Middle frontal gyrus (tissue), 1 donor: ENCODE data around the gene DPYSL3.

Experiments
- DNase-seq: peaks from one replicate; pipeline ENCODE4 v3.0.0-alpha.2; 2015; ENCODE audit warnings: low spot score; ENCODE audit errors: extremely low spot score

Gene DPYSL3

DNA sequence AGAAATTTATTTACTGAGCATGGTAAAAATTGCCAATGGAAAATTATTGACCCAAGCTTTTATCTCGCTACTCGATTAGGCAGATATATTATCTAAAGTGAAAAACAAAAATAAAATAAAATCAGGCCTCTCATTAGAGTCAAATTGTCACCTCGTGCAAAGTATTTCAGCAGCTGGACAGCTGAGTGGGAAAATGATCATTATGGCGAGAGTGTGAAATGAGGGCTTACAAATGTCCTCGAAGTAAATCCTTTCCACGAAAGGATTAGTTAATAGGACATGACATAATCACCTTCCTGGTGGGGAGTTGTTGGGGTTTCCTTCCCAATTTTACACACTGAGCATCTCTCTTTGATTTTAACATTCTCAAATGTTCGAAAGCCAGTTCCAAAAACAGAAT lies 5.4 kb upstream of the DPYSL3 start:
- no peak for DNase-seq

DNA sequence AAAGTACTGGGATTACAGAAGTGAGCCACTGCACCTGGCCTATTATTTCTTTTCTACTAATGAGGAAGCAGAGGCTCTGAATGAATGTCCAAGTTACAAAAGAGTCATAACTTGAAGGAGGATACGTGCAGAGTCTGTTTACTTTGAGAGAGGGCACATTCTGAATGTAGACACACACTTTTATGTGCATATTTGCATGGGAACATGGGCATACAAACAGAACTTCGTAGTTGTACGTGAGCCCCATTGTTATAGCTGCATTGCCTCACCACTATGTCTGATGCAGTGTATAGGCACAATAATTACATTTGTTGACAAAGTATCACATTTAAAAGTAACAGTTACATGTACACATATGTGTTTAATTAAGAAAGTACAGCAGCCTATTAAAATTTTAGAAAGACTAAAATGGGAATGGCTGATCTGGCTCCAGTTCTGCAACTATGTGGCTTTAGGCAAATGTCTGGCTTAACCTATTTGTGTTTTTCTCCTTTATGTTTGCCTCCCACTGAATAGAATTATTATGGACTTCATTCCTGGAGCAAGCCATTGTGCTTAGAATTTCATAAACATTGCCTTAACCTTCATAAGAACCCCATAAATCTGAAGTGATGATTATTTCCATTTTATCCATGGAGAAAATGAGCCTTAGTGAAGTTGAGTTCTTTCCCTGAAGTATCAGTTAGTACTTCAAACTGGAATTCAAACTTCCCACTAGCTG lies 3.0 kb upstream of the DPYSL3 start:
- no peak for DNase-seq

- no peak for DNase-seq
These were observed 1.0 kb upstream of the DPYSL3 start for GRCh38 chr5:147510885-147511284.

DNA sequence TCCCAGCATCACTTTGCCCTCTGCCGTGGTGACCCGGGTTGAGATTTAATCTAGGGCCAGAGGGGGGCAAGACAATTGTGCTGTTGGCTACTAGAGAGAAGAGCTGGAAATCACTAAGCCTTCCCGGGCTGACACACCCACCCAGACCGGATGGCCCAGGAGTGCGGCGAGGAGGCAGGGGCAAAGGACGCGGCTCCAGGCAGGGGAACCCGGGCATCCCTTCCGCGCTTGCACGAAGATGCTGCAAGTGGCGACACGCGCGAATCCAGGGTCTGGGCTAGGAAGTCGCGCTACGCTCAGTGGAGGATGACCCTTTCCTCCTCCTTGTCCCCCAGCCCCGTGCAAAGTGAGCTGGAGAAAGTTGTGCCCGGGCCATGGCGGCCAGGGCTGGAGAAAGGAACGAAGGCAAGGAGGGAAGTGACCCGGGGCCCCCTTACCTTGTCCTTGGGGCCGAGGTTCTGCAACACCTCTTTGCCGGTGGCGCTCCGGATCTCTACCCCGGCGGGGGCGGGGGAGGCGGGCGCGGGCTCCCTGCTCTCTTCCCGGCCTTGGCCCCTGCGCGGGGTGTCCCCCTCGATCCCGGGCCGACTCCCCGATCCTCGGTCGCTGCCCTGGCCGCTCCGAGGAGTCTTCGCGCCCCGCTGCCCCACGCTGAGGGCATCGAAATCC lies 693 bp downstream of the DPYSL3 start:
- no peak for DNase-seq

DNA sequence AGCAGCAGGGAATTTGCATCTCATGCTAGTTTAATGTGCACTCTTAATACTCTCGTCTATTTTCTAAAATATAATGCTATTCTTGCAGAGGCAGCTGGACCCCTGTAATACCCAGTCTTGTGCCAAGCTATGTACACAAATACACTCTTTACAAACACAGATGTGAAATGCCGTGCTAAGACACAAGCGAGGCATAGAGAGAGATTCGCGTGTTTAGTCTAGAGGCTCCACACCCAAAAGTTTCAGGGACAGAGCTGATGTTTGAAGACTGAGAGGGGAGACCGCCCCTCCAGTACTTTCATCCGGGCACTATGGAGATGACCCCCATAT lies 1.2 kb downstream of the DPYSL3 start:
- no peak for DNase-seq

DNA sequence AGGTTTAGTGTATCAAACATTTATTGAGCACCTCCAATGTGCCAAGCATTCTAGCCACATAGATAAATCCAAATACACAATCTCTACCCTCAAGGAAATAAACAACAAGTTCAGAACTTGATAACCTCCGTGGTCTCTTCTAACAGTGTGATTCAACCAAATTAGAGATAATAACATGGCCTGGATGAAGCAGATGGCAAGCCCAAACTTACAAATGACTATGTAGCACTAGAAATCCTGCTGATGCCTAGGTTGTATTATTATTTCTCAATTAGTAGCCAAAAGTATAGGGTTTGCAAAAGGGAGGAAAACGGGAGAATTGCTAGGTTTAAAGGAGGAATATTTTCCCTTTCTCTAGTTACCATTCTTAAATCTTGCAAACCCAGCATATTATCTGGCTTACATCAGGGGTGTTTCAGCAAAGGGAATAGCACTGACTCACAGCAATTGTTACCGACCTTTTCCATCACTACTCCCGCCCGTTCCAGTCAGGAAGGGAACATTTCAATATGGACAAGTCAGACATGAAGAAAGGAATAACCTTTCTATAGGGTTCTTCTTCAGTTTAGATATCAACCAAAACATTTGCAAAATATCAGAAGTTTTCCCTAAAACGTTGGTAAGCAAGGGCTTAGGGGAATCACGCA lies 2.3 kb downstream of the DPYSL3 start:
- no peak for DNase-seq

DNA sequence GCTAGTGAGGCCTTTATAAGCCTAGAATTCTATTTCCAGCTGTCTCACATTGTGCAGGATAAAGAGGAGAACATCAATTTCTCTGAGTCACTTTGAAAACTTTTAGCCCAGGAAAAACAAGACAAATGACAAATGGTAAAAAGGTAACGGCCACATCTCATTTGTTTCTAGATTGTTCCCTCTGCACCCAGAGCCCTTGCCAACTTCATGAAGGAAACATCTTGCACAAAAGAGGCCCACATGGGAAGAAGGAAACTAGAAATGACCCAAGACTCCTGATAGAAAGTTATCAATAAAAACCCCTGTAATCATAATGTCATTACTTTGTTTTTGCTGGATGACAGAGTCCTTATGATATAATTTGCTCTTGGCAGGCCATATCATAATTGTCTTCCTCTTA lies 5.3 kb downstream of the DPYSL3 start:
- DNase-seq = no peak

DNA sequence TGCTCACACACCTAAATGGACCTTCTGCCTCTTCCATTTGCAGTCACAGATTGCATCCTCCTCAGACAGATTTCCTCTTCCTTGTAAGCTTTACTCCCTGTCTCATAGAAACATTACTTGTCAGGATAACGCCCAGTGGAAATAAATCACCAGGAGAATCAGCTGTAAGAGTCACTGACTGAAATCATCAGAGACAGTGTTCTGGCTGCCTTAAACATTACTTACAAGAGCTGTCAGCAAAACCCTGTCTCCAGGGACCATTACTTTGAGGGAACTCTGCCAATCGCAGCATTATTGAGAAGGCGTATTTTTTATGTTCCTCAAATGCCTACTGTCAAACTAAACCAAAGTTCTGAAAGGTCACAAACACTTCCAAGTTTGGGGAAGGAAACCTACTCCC lies 5.9 kb downstream of the DPYSL3 start:
- no peak for DNase-seq

- no peak for DNase-seq
These were observed 18.9 kb downstream of the DPYSL3 start for GRCh38 chr5:147490989-147491388.

DNA sequence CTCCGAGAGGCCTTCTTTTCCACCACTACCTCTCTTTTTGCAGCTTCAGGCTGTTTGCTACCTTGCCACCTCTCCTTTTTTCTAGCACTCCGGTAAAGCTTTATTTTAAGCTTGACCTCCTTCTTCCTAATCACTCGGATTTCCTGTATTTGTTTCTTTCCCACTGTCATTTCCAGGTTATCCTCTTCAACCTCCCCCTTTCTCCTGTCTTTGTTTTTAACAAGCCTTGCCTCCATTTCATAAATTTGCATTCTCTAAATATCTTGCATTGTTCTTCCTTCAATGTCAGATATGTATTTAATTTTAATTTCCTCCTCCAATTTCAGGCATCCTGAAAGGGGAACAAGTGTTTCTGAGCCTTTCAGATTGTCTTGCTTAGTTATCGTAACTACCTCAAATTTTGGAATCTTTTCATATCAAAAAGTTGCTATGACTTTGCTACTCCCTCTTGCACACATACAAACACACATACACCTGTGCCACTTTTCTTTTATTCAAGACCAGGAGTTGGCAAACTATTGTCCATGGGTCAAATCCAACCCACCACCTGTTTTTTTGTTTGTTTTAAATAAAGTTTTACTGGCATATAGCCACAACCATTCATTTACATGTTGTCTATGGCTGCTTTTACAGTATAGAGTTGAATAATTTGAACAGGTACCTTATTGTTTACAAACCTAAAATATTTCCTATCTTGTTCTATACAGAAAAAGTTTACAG lies 22.7 kb downstream of the DPYSL3 start:
- no peak for DNase-seq

- DNase-seq = no peak
These were observed 24.1 kb downstream of the DPYSL3 start for GRCh38 chr5:147485814-147486213.

DNA sequence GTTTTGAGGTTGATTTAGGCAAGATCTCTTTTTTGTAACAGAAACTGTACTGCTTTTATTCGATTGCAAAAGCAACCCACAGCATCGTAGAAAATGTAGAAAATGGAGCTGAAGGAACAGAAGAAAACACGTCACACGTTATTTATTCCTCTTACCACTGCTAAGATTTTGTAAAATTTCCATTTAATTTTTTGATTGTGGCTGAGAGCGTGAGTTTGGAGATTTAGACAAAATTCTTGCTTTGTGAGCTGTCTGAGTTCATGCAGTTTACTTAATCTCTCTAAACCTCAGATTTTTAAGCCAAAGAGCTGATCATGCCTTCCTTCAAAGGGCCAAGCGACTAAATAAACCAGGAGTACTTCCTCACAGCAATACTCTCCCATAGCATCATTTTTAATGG lies 24.8 kb downstream of the DPYSL3 start:
- no peak for DNase-seq

- no peak for DNase-seq
These were observed 25.2 kb downstream of the DPYSL3 start for GRCh38 chr5:147484708-147485020.

DNA sequence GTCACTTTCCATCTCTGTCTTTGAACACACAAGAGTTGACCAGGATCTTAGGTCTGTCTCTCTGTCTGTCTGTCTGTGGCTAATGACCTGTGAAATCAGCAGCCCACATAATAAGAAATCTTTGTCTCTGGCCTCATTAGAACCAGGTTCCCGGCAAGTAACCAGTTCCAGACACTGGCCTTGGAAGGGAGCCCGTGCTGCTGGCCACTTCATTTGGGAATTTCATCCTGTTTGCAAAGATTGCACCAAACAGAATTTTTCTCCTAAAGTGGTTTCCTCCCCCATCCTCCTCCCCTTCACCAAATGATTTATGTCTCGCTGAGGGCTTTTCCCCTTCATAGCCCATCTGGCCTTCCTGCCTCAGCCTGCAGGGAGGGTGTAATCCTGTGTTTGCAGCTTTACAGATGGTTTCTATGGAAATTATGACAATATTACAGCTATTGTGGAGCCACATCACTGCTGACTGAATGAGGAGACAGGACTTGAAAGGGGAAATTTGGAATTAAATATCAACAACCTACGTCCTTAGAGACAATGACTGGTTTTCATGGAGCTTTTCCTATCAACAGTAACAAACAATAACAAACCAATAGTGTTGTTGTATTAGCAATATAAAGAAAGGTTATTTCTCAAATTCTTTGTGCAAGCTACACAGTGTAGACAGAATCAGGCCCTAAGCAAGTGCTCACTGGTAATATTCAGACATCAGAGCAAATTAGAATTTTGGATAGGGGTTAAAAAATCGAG lies 25.7 kb downstream of the DPYSL3 start:
- DNase-seq = no peak

DNA sequence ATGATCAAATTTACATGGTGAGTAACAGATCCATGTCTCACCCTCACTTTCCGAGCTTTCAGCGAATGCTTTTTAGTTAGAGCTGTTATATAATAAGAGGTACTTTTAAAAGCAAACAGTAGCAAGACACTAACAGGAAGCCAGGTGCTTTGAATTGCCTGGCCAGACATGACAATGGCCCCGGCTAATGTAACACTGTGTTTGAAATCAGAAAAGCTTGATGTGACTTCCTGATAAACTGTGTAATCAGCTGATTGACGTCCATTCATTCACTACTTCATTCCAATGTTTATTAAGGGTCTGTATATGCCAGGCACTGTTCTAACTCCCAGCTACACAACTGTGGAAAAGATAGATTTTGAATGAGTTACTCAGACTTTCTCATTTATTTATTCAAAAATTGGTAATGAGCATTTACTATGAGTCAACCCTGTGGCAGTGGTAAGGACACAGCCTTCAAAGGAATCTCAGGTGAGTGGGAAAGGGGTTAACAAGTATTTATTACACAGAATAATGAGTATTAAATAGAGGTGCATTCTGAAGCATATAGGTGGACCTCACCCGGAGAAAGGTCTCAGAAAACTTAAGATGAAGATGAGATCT lies 26.6 kb downstream of the DPYSL3 start:
- no peak for DNase-seq

DNA sequence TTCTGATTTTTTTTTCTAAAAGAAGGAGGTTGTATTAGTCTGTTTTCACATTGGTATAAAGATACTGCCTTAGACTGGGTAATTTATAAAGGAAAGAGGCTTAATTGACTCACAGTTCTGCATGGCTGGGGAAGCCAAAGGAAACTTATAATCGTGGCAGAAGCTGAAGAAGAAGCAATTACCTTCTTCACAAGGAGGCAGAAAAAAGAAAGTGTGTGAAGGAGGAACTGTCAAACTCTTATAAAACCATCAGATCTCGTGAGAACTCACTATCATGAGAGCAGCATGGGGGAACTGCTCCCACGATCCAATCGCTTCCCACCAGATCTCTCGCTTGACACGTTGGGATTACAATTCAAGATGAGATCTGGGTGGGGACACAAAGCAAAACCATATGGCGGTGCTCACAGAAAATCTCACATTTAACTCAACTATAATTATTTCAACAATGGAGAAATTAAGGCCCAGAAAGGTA lies 27.1 kb downstream of the DPYSL3 start:
- DNase-seq = no peak

- no peak for DNase-seq
These were observed 27.8 kb downstream of the DPYSL3 start for GRCh38 chr5:147481874-147482705.

DNA sequence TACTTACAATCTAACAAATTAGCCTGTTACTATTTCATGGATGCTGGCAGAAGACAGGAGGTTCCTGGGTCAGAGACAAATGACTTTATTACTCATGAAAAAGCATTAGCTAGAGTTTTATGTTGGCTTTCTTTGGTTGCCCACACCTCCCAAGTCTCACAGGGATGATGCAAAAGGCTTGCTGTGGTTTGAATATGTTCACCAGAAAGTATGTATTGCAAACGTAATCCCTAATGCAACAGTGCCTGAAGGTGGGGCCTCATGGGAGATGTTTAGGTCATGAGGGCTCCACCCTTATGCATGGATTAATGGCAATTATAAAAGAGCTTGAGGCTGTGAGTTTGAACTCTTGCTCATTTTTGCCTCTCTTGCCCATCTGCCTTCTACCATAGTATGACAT lies 28.5 kb downstream of the DPYSL3 start:
- no peak for DNase-seq

DNA sequence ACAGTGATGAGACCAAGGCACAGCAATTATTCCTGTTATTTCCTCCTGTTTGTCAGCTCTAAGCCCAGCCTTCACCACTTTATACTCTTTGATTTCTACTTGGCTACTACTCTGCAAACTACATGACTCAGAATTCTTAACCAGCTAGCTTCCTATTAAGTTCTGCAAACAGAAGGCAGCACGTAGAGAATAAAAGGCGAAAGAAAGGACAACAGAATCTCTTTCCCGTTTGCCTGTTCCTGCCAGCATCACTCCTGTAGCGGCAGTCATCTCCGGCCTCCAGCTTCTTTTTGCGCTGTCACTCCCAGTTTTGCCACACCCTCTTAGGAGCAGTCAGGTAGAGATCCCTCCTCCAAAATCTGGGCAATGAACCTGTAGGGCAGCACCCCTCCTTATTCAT lies 29.9 kb downstream of the DPYSL3 start:
- DNase-seq = no peak

DNA sequence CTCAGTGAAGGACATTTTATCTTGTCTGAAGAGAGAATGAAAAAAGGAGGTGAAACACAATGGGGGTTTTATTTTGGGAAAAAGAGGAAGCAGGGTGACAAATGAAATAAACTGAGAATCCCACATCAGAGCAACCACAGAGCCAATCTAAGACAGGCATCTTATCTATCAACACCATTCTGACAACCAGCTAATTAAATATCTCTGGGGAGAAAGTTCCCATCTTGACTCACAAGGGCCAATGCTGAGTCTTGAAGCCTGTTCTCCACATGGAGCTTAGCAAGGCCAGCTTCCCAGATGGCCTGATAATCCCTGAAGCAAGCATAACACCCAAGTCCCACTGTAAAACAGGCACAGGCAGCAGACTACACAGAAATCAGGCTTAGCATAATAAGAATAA lies 30.4 kb downstream of the DPYSL3 start:
- no peak for DNase-seq
